ENCODE data around the gene RBP3. TPM values are rescaled to one million over a fixed set of nuclear protein-coding genes. Genes with fewer than 3 reads are reported as not detected.

The RBP3 gene
- total RNA-seq, 1 experiment from 2014 or later, result not detected

GRCh38 chr10:47347303-47347675 lies 874 bp upstream of the RBP3 start:
- Histone ChIP-seq H3K18ac (ENCODE audit: insufficient read length, low read depth, low read length) (no peak overlapping the region), H3K4ac (ENCODE audit: low read depth, low read length) (no peak overlapping the region), H3K9ac (ENCODE audit: extremely low read depth, insufficient read length, low read length) (no peak overlapping the region), H2BK120ac (ENCODE audit: low read depth, low read length, poor library complexity, severe bottlenecking) (no peak overlapping the region), H2BK12ac (ENCODE audit: insufficient read length, low read depth, low read length) (no peak overlapping the region), H2BK5ac (ENCODE audit: insufficient read length, low read length) (no peak overlapping the region), H3K79me1 (ENCODE audit: insufficient read depth, low read depth, low read length, poor library complexity, severe bottlenecking) (no peaks in the 10 kb centered on the region), H2AFZ (ENCODE audit: low read length) (no peak overlapping the region), H4K20me1 (ENCODE audit: control insufficient read depth, insufficient read depth, insufficient read length) (no peaks in the 10 kb centered on the region), H4K8ac (replicated peaks; ENCODE audit: insufficient read length, low read depth, low read length) (no peak overlapping the region), H3K23ac (ENCODE audit: insufficient read length, low read depth, low read length) (no peak overlapping the region), H3K9me3 (ENCODE audit: control insufficient read depth, low read depth, low read length) (no peaks in the 10 kb centered on the region), H3K23me2 (ENCODE audit: insufficient read length, low read depth, low read length, poor library complexity, severe bottlenecking) (no peaks in the 10 kb centered on the region), H3K4me1 (ENCODE audit: insufficient read depth, low read length) (no peaks in the 10 kb centered on the region; the same call in 1 of the 2 replicates), H3K79me2 (ENCODE audit: insufficient read depth, low read length) (no peaks in the 10 kb centered on the region), H4K91ac (ENCODE audit: insufficient read length, low read depth, low read length) (no peak overlapping the region), H2BK15ac (ENCODE audit: low read depth, low read length) (no peak overlapping the region), H3T11ph (ENCODE audit: low read length) (no peak overlapping the region), H2AK5ac (ENCODE audit: insufficient read length, low read length) (no peak overlapping the region), H2BK20ac (ENCODE audit: low read depth, low read length, poor library complexity, severe bottlenecking) (no peak overlapping the region), H3K56ac (ENCODE audit: insufficient read length, low read depth, low read length) (no peak overlapping the region), H4K5ac (ENCODE audit: insufficient read length, low read depth, low read length) (no peak overlapping the region), H3K27me3 (ENCODE audit: insufficient read depth, low read length) (no peaks in the 10 kb centered on the region), H3K14ac (ENCODE audit: insufficient read depth, low read length) (no peak overlapping the region), H3K27ac (ENCODE audit: insufficient read length, low read depth, low read length) (no peak overlapping the region), H3K4me2 (ENCODE audit: insufficient read depth, insufficient read length, low read length) (no peak overlapping the region)
- Mint-ChIP-seq H3K4me1 (peaks cover 10 to 11% of the 10 kb centered on the region in 2 experiments), H3K36me3 (ENCODE audit: insufficient read depth in 1 of 3, low read depth in 3 of 3) (no peaks in the 10 kb centered on the region), H3K27me3 (ENCODE audit: low read depth) (no peaks in the 10 kb centered on the region; the same call in 1 of the 2 replicates), H3K27ac (no peak overlapping the region), H3K4me3 (no peak overlapping the region), H3K9me3 (no peaks in the 10 kb centered on the region)
- no CpG with 5 or more reads among the region's 4 CpGs for WGBS (ENCODE audit: extremely low coverage, insufficient read length, low lambda C conversion rate)
- no peak for DNase-seq
- TF ChIP-seq CTCF (conservative IDR thresholded peaks at IDR 0.05), result no peak
